Ovary (tissue), 3 donors: ENCODE data around the gene HS6ST3.

Experiments
- EP300 ChIP-seq: sonication (generic); formaldehyde crosslinking; IDR thresholded peaks from one replicate; pipeline ENCODE4 v1.6.1; 2017; ENCODE audit warnings: antibody characterized with exemption
- TF ChIP-seq, protein P1 (sequence below), 3 donors: fragments of 450-650 bp in 2 of 3; fragments of 200-600 bp in 1 of 3; IDR thresholded peaks; one replicate each; pipeline versions ENCODE4 v1.5.1 to v1.8.0; 2016 to 2022; ENCODE audit warnings: antibody characterized with exemption in 3 of 3, mild to moderate bottlenecking in 1 of 3
- donor health status: DM: no; HTN: no; CAD: no.

DNA sequence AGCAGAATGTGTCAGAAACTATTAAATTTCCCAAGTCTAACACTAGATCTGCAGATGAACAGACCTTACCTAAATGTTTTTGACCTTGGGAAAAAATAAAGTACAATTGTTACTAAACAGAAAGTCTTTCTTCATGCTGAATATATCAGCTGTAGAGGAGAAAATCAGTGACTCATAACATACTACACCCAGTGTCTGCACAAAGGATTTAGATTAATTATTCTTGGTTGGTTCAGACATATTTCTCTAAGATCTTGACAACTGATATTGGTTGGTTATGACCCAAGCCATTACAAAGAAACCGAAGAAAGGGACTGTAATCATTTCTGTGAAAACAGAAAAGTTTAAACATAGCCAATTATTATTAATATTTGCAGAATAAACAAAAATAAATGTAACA lies 225.1 kb downstream of the HS6ST3 start:
- TF ChIP-seq, protein P1, sequence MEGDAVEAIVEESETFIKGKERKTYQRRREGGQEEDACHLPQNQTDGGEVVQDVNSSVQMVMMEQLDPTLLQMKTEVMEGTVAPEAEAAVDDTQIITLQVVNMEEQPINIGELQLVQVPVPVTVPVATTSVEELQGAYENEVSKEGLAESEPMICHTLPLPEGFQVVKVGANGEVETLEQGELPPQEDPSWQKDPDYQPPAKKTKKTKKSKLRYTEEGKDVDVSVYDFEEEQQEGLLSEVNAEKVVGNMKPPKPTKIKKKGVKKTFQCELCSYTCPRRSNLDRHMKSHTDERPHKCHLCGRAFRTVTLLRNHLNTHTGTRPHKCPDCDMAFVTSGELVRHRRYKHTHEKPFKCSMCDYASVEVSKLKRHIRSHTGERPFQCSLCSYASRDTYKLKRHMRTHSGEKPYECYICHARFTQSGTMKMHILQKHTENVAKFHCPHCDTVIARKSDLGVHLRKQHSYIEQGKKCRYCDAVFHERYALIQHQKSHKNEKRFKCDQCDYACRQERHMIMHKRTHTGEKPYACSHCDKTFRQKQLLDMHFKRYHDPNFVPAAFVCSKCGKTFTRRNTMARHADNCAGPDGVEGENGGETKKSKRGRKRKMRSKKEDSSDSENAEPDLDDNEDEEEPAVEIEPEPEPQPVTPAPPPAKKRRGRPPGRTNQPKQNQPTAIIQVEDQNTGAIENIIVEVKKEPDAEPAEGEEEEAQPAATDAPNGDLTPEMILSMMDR (IDR thresholded peaks at IDR 0.05) = no peak
- TF ChIP-seq EP300 = no peak
